GM21576 (cell line): ENCODE data around the gene TP53.

Source experiments
- ATAC-seq: cut with Tn5 transposase; IDR thresholded peaks from one replicate; pipeline ENCODE4 v1.9.1; 2021; ENCODE audit warnings: mild to moderate bottlenecking, moderate library complexity; ENCODE audit not compliant: unreplicated experiment

Gene TP53

DNA sequence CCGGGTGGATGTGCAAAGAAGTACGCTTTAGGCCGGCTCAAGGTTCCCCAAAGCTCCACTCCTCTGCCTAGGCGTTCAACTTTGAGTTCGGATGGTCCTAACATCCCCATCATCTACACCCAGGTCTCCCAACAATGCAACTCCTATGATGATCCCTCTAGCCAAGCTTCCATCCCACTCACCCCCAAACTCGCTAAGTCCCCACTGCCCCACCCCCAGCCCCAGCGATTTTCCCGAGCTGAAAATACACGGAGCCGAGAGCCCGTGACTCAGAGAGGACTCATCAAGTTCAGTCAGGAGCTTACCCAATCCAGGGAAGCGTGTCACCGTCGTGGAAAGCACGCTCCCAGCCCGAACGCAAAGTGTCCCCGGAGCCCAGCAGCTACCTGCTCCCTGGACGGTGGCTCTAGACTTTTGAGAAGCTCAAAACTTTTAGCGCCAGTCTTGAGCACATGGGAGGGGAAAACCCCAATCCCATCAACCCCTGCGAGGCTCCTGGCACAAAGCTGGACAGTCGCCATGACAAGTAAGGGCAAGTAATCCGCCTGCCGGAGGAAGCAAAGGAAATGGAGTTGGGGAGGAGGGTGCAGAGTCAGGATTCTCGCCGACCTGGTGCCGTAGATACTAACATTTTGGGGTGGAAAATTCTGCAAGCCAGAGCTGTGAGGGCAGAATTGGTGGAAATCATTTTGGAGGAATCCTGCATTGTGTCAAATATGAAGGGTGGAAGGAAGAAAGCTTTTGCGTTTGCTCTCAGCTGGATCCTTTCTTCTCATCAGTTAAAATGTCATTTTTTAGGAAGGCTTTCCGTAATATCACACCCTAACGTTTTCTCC, at the start of gene TP53:
Gene TP53 (minus strand): TSS at position 419 of the 836 bp plus-strand sequence. CDS start 10,896 bp downstream, outside the sequence.
- peak; percentile 30 for ATAC-seq

DNA sequence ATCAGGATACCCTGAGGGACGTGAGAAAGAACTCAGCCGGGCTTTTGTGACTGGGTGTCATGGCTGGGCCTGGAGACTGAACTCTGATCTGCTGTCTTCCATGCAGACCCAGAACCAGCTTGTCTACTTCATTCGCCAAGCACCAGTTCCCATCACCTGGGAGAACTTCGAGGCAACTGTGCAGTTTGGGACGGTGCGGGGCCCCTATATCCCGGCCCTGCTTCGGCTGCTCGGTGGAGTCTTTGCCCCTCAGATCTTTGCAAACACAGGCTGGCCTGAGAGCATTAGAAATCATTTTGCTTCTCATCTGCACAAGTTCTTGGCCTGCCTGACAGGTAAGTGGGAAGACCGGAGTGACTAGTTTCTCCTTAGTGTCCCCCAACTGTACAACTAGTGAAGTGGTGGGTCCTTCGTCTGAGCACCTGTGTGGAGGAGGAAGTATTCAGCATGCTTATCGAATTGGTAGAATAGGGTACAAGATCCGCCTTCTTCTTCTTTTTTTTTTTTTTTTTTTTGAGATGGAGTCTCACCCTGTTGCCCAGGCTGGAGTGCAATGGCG, 45.8 kb upstream of the TP53 start:
- ATAC-seq: no peak

- ATAC-seq: no peak
Measured at GRCh38 chr17:7729816-7730215, 42.5 kb upstream of the TP53 start.

DNA sequence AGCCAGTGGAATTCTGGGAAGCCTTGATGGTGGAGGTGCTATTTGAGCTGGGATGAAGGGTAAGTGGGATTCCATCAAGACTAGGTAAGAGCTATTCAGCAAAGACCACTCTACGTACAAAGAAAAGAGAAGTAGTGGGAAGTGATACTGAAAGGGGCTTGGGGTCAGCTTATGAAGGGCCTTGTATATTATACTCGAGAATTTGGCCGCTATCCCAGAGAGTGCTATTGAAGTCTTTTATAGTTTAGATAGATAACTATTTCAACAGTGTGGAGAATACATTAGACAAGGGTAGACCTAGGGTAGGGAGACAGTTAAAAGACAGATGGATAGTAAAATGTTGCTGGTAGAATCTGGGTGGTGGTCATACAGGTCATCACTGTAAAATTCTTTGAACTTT, 40.6 kb upstream of the TP53 start:
- no peak for ATAC-seq

DNA sequence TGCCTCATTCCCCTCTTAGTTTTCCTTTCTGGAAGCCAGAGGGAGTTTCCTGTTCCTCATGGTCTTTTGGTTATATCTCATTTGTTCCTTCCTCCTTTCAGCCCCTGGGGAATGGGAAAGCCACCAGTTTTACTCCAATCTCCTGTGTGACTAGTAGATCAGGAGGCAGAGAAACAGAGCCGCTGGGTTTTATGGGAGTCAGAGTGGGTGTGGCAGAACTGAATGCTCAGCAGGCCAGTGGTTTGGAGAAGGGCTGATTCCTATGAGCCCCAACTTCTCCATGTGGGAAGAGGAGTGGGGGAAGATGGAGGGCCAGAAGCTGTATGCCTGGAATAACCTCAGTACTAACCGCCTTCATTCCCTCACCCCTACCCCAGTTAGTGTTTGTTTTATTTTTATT, 34.3 kb upstream of the TP53 start:
- no peak for ATAC-seq

DNA sequence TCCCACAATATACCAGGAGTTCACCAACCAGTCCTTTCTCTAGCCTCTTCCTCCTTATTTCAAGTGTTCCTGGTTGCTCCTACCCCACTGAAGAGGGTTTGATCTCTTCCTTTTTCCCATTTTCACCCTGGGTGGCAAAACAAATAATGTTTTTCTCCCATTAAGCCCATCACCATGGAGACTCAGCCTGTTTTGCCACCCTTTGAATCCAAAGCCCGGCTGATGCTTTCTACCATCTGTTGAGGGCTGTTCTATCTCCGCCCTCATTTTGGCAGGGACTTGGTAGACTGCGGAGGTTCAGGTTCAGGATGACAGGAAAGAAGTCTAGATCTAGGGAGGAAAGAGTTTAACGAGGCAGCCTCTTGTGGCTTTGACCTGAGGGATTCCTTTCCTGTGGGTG, 32.8 kb upstream of the TP53 start:
- ATAC-seq: no peak

- ATAC-seq: no peak
Measured at GRCh38 chr17:7719661-7720060, 32.4 kb upstream of the TP53 start.

- ATAC-seq: no peak
Measured at GRCh38 chr17:7717756-7718350, 30.6 kb upstream of the TP53 start.

- ATAC-seq: no peak
Measured at GRCh38 chr17:7716901-7717755, 29.8 kb upstream of the TP53 start, which contains the start of gene DNAH2. Gene DNAH2, plus strand, starts transcription at chr17:7717744. Its CDS starts 1,991 bp downstream, at chr17:7719735.

GRCh38 chr17:7715936-7716886, 28.9 kb upstream of the TP53 start:
- ATAC-seq: no peak

DNA sequence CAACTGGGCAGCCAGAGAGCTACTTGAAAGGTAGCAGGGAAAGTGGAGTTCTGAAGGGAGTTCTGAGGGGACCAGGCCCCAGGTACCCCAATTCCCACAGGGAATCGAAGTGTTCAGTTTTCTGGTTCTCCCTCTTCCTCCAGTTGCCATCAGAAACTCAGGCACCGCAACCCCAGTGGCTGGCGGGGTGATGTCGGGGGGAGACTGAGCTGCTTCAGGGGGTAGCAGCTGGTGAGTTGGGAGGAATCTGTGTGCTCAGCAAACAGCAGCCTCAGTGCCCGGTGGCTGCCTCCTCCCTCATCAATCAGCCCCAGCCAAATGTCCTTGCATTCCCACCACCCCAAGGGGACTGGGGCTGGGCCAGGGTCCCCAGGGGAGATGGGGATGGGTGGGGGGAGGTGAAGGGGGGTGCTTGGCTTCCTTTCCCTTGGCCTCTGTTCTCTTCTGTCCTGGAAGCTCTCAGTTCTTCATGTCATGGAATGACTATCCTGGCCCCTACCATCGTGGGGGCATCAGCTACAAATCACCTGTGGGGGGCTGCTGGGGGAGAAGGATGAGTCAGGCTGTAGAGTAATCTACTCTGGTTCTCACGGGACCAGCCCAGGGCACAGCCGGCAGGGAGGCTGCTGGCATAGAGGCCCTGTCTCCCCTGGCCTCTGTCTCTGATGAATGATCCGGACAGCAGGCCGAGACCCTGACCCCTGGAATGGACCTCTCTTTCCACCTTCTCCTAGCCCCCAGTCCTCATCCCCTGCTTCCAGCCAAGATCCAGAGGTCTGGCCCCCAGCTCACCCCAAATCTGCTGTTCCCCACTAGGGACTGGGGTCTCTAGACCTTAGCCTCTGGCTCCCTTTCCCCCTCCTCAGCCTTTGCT, 27.7 kb upstream of the TP53 start:
- no peak for ATAC-seq

DNA sequence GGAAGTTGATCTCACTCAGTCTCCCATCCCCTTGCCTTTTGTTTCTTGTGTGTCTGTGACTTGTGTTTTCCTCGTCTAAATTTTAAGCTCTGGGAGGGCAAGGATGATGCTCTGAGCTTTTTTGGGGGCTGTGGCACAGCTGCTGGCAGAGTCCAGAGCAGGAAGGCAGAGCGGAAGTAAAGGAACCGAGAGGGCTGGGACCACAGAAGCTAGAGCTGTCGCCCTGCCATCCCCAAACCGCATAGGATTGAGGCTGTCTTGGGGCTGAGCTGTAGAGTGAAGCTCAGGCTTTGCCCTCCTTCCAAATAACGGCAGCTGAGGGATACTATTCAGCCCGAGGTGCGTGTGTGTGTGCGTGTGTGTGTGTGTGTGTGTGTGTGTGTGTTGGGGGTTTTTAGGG, 26.5 kb upstream of the TP53 start:
- ATAC-seq: no peak

DNA sequence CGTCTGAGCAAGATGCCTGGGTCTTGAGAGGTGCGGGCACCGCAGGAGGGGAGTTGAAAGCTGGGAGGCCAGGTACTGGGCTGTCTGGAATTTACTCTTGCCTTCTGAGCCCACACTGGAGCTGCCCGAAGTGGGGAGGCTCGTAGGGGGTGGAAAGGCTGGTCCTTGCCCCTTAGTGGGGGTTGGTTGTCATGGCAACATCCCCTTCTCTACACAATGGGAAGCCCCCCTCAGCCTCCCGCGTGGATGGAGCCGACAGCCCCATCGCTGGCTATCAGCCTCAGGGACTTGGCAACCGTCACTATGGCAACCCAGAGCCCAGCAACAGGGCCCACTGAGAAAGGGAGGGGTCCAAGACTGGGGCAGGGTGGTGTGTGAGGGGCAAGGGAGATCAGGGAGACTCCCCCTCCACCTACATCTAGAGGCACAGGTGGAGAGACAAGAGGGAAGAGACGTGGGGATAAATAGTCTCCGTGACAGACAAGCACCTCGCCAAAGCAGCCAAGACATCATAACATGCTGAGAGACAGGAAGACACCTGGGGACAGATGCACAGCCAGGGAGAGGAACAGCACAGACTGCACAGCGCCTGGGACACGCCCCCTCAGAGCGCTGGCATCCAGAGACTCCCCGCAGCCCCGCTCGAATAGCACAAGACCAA, 25.0 kb upstream of the TP53 start:
- no peak for ATAC-seq

DNA sequence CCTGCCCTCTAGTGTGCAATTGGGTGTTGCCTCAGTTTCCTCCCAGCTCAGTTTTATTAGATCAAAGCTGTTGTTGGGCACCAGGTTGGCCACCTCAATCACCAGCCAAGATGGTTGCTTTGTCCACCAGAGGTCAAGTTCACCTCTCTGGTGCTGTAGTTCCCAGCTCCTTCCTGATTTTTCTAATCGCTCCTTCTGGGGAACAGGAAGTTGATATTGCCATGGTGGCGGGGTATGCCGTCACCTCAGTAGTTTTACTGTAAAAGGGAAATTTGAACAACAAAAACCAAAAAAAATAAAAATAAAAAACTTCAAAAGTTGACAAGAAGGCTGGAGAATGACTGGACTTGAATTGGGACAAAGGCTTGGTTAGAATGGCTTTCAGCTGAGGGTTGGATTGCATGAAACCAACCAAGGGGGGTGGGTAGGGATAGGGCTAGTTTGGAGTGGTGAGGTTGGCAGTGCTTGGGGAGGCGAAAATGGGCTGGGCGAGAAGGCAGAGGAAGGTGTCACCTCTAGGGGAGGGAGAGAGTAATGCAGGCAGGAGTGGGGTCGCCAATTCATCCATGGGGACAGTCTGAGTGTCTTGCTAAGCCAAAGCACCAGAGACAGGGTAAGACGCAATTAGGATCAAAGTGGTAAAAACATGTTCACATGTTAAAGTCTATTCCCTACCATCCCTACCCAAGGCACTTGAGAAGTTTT, 23.9 kb upstream of the TP53 start:
- no peak for ATAC-seq

DNA sequence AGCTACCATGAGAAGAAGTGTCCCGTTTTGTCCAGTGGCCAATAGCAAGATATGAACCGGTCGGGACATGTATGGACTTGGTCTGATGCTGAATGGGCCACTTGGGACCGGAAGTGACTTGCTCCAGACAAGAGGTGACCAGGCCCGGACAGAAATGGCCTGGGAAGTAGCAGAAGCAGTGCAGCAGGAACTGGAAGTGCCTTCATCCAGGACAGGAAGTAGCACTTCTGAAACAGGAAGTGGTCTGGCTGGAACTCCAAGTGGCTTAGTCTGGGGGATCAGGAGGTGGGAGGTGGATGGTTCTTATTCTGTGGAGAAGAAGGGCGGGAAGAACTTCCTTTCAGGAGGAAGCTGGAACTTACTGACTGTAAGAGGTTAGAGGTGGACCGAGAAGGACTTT, 23.0 kb upstream of the TP53 start:
- ATAC-seq: no peak

DNA sequence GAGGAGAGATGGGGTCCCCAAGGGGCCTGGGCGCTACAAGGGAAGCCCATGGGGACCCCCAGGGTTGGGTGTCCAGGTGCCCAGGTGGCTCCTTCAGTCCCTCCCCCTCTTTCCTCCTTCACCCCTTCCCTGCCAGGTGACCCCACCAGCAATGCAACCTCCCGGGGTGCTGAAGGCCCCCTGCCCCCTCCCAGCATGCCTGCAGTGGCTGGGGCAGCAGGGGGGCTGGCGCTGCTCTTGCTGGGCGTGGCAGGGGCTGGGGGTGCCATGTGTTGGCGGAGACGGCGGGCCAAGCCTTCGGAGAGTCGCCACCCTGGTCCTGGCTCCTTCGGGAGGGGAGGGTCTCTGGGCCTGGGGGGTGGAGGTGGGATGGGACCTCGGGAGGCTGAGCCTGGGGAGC, 21.7 kb upstream of the TP53 start:
- ATAC-seq: no peak

- ATAC-seq: no peak
Measured at GRCh38 chr17:7707858-7708750, 20.8 kb upstream of the TP53 start.
